ENCODE measurements around the gene HBA2. TPM values are rescaled to one million over a fixed set of nuclear protein-coding genes. Genes with fewer than 3 reads are reported as not detected.
A peak's percentile ranks its signal among the peaks of the same experiment; 100 is the strongest.

The HBA2 gene
- total and polyA plus RNA-seq, 9 of the 15 experiments (the other 6 are each of a cell fraction or from before 2014, with no cell fraction given), result 40.4 to 853 (median 286) TPM

- TF ChIP-seq FOXP4 (CRISPR knock-in tag; IDR thresholded peaks at IDR 0.05; ENCODE audit: borderline replicate concordance) (no peak), THAP12 (CRISPR knock-in tag; IDR thresholded peaks at IDR 0.05) (no peak), SNAPC5 (CRISPR knock-in tag; IDR thresholded peaks at IDR 0.05) (no peak), KAT2B (IDR thresholded peaks at IDR 0.05; ENCODE audit: low read depth, low read length) (no peak), JUND (IDR thresholded peaks at IDR 0.05; ENCODE audit: borderline replicate concordance, low read depth, low read length) (peak; percentile 61; the same call in 1 of the 2 replicates), JUND (tag; IDR thresholded peaks at IDR 0.05; ENCODE audit: borderline replicate concordance, low read depth, low read length) (no peak; the same call in 2 of the 3 replicates), GATAD2B (IDR thresholded peaks at IDR 0.05; ENCODE audit: borderline replicate concordance) (peak; percentile 87), ZC3H11A (IDR thresholded peaks at IDR 0.05; ENCODE audit: low read depth, low read length) (no peak), PML (IDR thresholded peaks at IDR 0.05; ENCODE audit: low read length) (peak; percentile 91), DNMT1 (IDR thresholded peaks at IDR 0.05) (no peak), KLF16 (IDR thresholded peaks at IDR 0.05) (peak; percentile 93), NCOA6 (IDR thresholded peaks at IDR 0.05) (no peak), ZNF764 (CRISPR knock-in tag; IDR thresholded peaks at IDR 0.05; ENCODE audit: low read depth) (no peak), EP400 (IDR thresholded peaks at IDR 0.05) (no peak; the same call in 1 of the 2 replicates), ZNF444 (CRISPR knock-in tag; IDR thresholded peaks at IDR 0.05) (no peak), ATF7 (IDR thresholded peaks at IDR 0.05) (0 out of 2 replicates have a peak, but pooled peaks have one; percentile 13), ZNF146 (CRISPR knock-in tag; IDR thresholded peaks at IDR 0.05; ENCODE audit: unreplicated experiment) (no peak), PREB (CRISPR knock-in tag; IDR thresholded peaks at IDR 0.05) (0 out of 2 replicates have a peak, but pooled peaks have one; percentile 28), ZNF384 (IDR thresholded peaks at IDR 0.05; ENCODE audit: low read depth, low read length) (no peak), MCM7 (IDR thresholded peaks at IDR 0.05) (no peak), HNRNPH1 (optimal IDR thresholded peaks at IDR 0.05; ENCODE audit: low read depth, low read length) (no peak), SMARCA4 (IDR thresholded peaks at IDR 0.05) (peak; percentile 90), USF2 (CRISPR knock-in tag; IDR thresholded peaks at IDR 0.05) (no peak), MEF2D (tag; conservative IDR thresholded peaks at IDR 0.05; ENCODE audit: low read depth) (no peak; the same call in 1 of the 2 replicates), SRSF7 (optimal IDR thresholded peaks at IDR 0.05; ENCODE audit: low read depth, low read length) (no peak), HNRNPL (IDR thresholded peaks at IDR 0.05; ENCODE audit: low read depth, low read length) (no peak)
These were observed 29.6 kb upstream of the HBA2 start (continued) for GRCh38 chr16:143047-143446.
